ENCODE measurements around the gene THSD4.

THSD4 gene

DNA sequence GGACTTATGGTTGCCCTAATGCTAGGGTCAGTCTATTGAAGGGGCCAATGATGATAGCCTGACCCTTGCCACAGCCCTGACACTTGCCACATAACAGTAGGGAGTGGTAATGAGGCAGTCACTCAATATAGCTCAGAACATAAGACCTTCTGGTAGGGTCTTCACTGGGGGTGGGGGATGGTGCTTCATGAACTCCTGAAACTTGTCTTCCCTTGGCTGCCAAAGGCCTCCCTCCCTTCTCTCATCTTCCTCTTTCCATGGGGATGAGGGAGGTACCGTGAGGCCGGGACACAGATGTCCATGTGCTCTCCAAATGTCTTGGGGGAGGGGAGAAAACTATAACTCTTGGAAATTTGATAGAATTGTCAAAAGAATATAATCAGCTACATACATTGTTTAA is 21.1 kb upstream of the THSD4 start:
- in situ Hi-C loops (cut with MboI; ENCODE audit: low pct_unique_long_range_greater_than_20kb, low sequenced_read_pairs), result no loop called here
- DNase-seq, result no peak

DNA sequence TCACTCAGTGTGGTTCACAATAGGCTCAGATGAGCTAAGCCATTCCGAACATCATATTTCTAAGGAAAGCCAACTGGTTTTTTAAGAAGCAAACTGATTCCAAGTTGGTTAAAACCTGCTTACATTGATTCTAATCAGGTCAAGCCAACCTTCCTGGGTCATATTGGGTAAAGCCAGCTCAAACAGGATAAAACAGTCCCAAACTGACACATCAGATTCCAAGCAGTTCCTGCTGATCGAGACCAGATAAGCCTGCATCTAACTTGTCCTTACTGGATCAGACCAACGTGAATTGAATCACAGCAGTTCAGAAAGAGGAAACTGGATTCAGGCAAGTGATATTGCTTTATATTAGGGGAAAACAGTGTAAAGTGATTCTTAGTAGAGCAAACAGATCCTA is 18.6 kb upstream of the THSD4 start:
- DNase-seq, result no peak
- in situ Hi-C loops (cut with MboI; ENCODE audit: low pct_unique_long_range_greater_than_20kb, low sequenced_read_pairs), result no loop called here

- in situ Hi-C loops (cut with MboI; ENCODE audit: low pct_unique_long_range_greater_than_20kb, low sequenced_read_pairs), result no loop called here
- DNase-seq, result no peak
Observed at GRCh38 chr15:71097890-71098289, 17.4 kb upstream of the THSD4 start.

DNA sequence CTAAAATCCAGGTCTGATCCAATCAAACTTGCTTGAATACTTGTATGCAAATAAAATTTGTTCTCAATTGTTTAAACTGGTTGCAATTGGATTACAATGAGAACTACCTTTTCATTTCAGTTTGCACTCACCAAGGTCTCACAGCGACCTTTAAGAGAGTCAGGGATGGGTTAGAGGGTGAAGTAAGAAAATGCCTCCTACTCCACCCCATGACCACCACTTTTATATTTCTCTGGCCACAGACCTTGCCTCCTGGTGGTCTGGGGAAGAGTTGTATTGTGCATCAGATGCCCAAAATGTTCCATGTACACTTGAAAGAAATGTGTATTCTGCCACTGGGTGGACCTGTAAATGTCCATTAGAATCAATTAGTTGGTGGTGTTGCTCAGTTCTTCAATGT is 16.4 kb upstream of the THSD4 start:
- in situ Hi-C loops (cut with MboI; ENCODE audit: low pct_unique_long_range_greater_than_20kb, low sequenced_read_pairs), result no loop called here
- no peak for DNase-seq

- in situ Hi-C loops (cut with MboI; ENCODE audit: low pct_unique_long_range_greater_than_20kb, low sequenced_read_pairs), result no loop called here
- DNase-seq, result no peak
Observed at GRCh38 chr15:71103102-71103676, 12.1 kb upstream of the THSD4 start.

DNA sequence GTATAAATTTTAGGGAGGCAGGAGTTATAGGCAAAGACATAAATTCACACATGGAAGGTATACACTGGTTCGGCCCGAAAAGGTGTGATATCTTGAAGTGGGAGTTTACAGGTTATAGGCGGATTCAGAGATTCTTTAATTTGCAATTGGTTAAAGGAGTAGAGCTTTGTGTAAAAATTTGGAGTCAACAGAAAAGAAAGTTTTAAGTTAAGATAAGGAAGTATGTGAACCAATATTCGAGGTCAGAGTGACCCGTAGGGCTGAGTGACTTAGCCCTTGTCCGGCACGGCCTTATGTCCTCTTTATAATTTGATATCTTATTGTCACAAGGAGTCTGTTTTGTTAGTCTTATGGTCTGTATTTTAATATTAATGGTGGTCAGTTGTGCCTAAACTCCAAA is 10.6 kb upstream of the THSD4 start:
- no peak for DNase-seq
- in situ Hi-C loops (cut with MboI; ENCODE audit: low pct_unique_long_range_greater_than_20kb, low sequenced_read_pairs), result no loop called here

- DNase-seq, result no peak
- in situ Hi-C loops (cut with MboI; ENCODE audit: low pct_unique_long_range_greater_than_20kb, low sequenced_read_pairs), result no loop called here
Observed at GRCh38 chr15:71105444-71105843, 9.8 kb upstream of the THSD4 start.

GRCh38 chr15:71106802-71107500 is 8.3 kb upstream of the THSD4 start:
- in situ Hi-C loops (cut with MboI; ENCODE audit: low pct_unique_long_range_greater_than_20kb, low sequenced_read_pairs), result no loop called here
- no peak for DNase-seq

DNA sequence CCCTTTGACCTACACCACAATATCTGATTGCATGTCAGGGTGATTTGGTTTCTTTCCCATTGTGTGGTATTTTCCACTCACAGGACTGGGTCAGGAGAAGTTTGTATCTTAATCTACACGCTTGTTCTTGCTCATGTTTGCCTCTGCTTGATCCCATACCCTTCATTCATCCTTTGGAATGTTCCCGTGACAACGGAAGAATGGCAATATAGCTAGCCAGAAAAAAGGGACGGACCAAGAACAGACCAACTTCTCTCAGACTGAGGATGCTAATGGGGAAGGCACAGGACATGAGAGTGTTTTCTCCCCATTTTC is 7.8 kb upstream of the THSD4 start:
- in situ Hi-C loops (cut with MboI; ENCODE audit: low pct_unique_long_range_greater_than_20kb, low sequenced_read_pairs), result no loop called here

GRCh38 chr15:71109130-71109529 is 6.1 kb upstream of the THSD4 start:
- in situ Hi-C loops (cut with MboI; ENCODE audit: low pct_unique_long_range_greater_than_20kb, low sequenced_read_pairs), result no loop called here
- DNase-seq, result no peak

More for the DNA sequence above, 7.8 kb upstream of the THSD4 start:
- DNase-seq, result no peak

DNA sequence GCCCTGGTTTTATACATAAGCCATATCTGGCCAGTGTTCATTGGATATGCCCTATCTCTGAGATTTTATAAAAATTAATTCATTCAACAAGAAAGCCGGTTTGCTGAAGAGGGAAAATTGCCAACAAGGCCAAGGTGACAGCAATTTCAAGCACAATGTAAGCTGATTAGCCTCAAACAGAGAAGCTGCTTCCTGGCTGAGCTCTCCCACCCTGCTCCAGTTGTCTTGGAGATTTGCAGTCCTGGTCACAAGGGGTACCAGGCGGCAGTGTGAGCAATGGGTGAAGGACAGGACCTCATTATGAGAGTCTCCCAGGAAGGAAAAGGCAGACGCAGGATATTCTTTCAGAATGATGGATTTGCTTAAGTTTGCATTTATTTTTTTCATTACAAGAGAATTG is 5.4 kb upstream of the THSD4 start:
- DNase-seq, result no peak
- in situ Hi-C loops (cut with MboI; ENCODE audit: low pct_unique_long_range_greater_than_20kb, low sequenced_read_pairs), result no loop called here

- in situ Hi-C loops (cut with MboI; ENCODE audit: low pct_unique_long_range_greater_than_20kb, low sequenced_read_pairs), result no loop called here
- no peak for DNase-seq
Observed at GRCh38 chr15:71110405-71111180, 4.7 kb upstream of the THSD4 start.

GRCh38 chr15:71111181-71111565 is 4.1 kb upstream of the THSD4 start:
- DNase-seq, result no peak
- in situ Hi-C loops (cut with MboI; ENCODE audit: low pct_unique_long_range_greater_than_20kb, low sequenced_read_pairs), result no loop called here

GRCh38 chr15:71111950-71112349 is 3.3 kb upstream of the THSD4 start:
- in situ Hi-C loops (cut with MboI; ENCODE audit: low pct_unique_long_range_greater_than_20kb, low sequenced_read_pairs), result no loop called here
- no peak for DNase-seq

GRCh38 chr15:71112429-71112828 is 2.8 kb upstream of the THSD4 start:
- in situ Hi-C loops (cut with MboI; ENCODE audit: low pct_unique_long_range_greater_than_20kb, low sequenced_read_pairs), result no loop called here
- DNase-seq, result no peak

GRCh38 chr15:71114066-71114680 is 1.1 kb upstream of the THSD4 start:
- DNase-seq, result no peak
- in situ Hi-C loops (cut with MboI; ENCODE audit: low pct_unique_long_range_greater_than_20kb, low sequenced_read_pairs), result no loop called here

GRCh38 chr15:71115567-71116351 is 488 bp downstream of the THSD4 start:
- in situ Hi-C loops (cut with MboI; ENCODE audit: low pct_unique_long_range_greater_than_20kb, low sequenced_read_pairs), result no loop called here
- DNase-seq, result peak; percentile 40

DNA sequence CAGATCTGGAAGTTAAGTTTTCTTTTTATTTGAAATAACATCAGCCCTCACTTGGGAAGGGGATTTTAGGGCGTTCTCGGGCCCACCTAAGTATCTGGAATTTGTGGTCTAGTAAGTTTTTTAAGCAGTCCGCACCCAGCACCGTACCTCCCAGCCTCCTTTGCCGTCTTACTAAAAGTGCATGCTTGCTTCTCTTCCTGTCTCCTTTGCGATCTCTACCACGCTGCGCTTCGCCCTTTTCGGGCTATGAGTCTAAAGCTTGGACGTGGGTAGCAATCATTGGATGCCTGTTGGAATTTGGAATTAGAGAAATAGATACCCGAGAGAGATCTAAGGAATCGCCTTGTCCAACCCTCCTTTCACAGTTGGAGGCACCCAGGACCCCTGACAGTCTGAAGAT is 1.1 kb downstream of the THSD4 start:
- in situ Hi-C loops (cut with MboI; ENCODE audit: low pct_unique_long_range_greater_than_20kb, low sequenced_read_pairs), result no loop called here
- DNase-seq, result no peak

DNA sequence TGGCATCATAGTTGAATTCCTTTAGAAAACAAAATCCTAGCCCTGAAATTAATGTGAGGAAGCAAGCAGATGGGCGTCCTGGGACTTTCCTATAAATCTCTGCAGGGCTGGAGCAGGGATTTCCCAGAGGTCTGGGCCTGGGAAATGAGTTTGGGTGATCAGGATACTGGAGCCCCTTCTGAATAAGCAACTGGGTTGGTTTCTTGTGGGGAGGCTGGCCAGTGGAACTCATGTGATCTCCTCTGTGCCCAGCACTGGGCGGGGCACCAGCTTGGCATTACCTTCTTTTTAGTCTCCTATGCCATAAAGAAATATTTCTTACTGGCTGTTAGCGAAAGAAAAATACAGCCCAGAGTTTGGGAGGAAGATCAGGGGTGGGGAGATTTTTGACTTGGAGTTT is 1.7 kb downstream of the THSD4 start:
- in situ Hi-C loops (cut with MboI; ENCODE audit: low pct_unique_long_range_greater_than_20kb, low sequenced_read_pairs), result no loop called here

More for the DNA sequence above, 1.7 kb downstream of the THSD4 start:
- DNase-seq, result no peak

Measured in KBM-7 (cell line).